Measurements from ENCODE around the gene TMEM88.

GRCh38 chr17:7842380-7843256, 12.2 kb upstream of the TMEM88 start:
- TF ChIP-seq POLR2A (IDR thresholded peaks at IDR 0.05; ENCODE audit: low read depth, low read length): no peak
- no peak for TF ChIP-seq CTCF (IDR thresholded peaks at IDR 0.05; ENCODE audit: extremely low read depth in 1 of 2, insufficient read depth in 1 of 2, low read depth in 1 of 2, low read length in 2 of 2)
- TF ChIP-seq MAX (IDR thresholded peaks at IDR 0.05; ENCODE audit: insufficient read depth, insufficient read length): no peak
- peak; percentile 41 for TF ChIP-seq POLR2AphosphoS5 (IDR thresholded peaks at IDR 0.05; ENCODE audit: insufficient read depth, low read depth, low read length)
- no peak for TF ChIP-seq EZH2 (IDR thresholded peaks at IDR 0.05; ENCODE audit: borderline replicate concordance, low read depth, low read length, severe bottlenecking)
- peak; percentile 73 for TF ChIP-seq JUN (IDR thresholded peaks at IDR 0.05; ENCODE audit: borderline replicate concordance, insufficient read depth, insufficient read length, low read depth)
- TF ChIP-seq GATA2 (IDR thresholded peaks at IDR 0.05; ENCODE audit: insufficient read depth, insufficient read length, low read depth, low read length): no peak

All from endothelial cell of umbilical vein (primary cell).